Keratinocyte (primary cell): ENCODE results near the gene GOLGA6L7. TPM values are rescaled to one million over a fixed set of nuclear protein-coding genes. Genes with fewer than 3 reads are reported as not detected.

Source experiments
- DNase-seq: peaks from one replicate; pipeline ENCODE4 v3.0.0-alpha.2; 2011; ENCODE audit warnings: low read depth, missing footprints, low spot score
- FAIRE-seq: peaks from 2 replicates; lab custom pipeline; 2011; peaks lifted over from hg19 to GRCh38; lab: Jason Lieb, UNC
- H2AFZ ChIP-seq: 2 replicates; pipeline ENCODE4 v1.6.0; 2012; ENCODE audit warnings: low read length, control low read depth, inconsistent platforms; ENCODE audit not compliant: control insufficient read depth
- H3K27ac ChIP-seq: 2 replicates; pipeline ENCODE4 v1.5.1; 2011; ENCODE audit warnings: low read length; ENCODE audit not compliant: control insufficient read depth, insufficient read depth
- H3K27me3 ChIP-seq: 3 replicates; pipeline ENCODE4 v1.6.0; 2011; ENCODE audit warnings: low read length; ENCODE audit not compliant: control insufficient read depth, insufficient read depth; ENCODE audit errors: extremely low read depth
- H3K36me3 ChIP-seq, 2 experiments: 2 replicates in 1 of 2; 3 replicates in 1 of 2; pipeline ENCODE4 v1.5.1; 2011; ENCODE audit warnings: low read length in 2 of 2, mild to moderate bottlenecking in 1 of 2; ENCODE audit not compliant: control insufficient read depth in 2 of 2, insufficient read depth in 2 of 2; ENCODE audit errors: extremely low read depth in 1 of 2
- H3K4me1 ChIP-seq: 3 replicates; pipeline ENCODE4 v1.5.1; 2011; ENCODE audit warnings: low read length; ENCODE audit not compliant: control insufficient read depth, insufficient read depth; ENCODE audit errors: extremely low read depth
- H3K4me2 ChIP-seq: 3 replicates; pipeline ENCODE4 v1.6.0; 2011; ENCODE audit warnings: low read depth, low read length; ENCODE audit not compliant: control insufficient read depth, insufficient read depth; ENCODE audit errors: extremely low read depth
- H3K4me3 ChIP-seq, 3 experiments: fragments of 200-600 bp in 1 of 3; sonication (generic) in 1 of 3; 2 replicates in 2 of 3; 3 replicates in 1 of 3; pipeline ENCODE4 v1.5.1; 2011 to 2016; ENCODE audit warnings: low read length in 3 of 3, mild to moderate bottlenecking in 3 of 3, control low read depth in 2 of 3, inconsistent platforms in 1 of 3, low read depth in 1 of 3, mixed read lengths in 1 of 3, mixed run types in 1 of 3, moderate library complexity in 1 of 3; ENCODE audit not compliant: control insufficient read depth in 2 of 3, insufficient read depth in 2 of 3; ENCODE audit errors: extremely low read depth in 1 of 3
- H3K79me2 ChIP-seq: 2 replicates; pipeline ENCODE4 v1.6.0; 2012; ENCODE audit warnings: low read length; ENCODE audit not compliant: control insufficient read depth, insufficient read depth
- H3K9ac ChIP-seq: 3 replicates; pipeline ENCODE4 v1.6.0; 2011; ENCODE audit warnings: low read length; ENCODE audit not compliant: control insufficient read depth, insufficient read depth; ENCODE audit errors: extremely low read depth
- H3K9me1 ChIP-seq: 3 replicates; pipeline ENCODE4 v1.6.0; 2011; ENCODE audit warnings: low read length; ENCODE audit not compliant: control insufficient read depth, insufficient read depth; ENCODE audit errors: extremely low read depth
- H3K9me3 ChIP-seq: 2 replicates; pipeline ENCODE4 v1.5.1; 2012; ENCODE audit warnings: low read depth, low read length; ENCODE audit not compliant: control insufficient read depth
- H4K20me1 ChIP-seq: 3 replicates; pipeline ENCODE4 v1.6.0; 2011; ENCODE audit warnings: low read length; ENCODE audit not compliant: control insufficient read depth, insufficient read depth; ENCODE audit errors: extremely low read depth
- EZH2 ChIP-seq: IDR thresholded peaks from one replicate; pipeline ENCODE4 v1.6.1; 2012; ENCODE audit warnings: inconsistent platforms, mild to moderate bottlenecking, low read length, moderate library complexity
- dilution Hi-C: fragments of 300-500 bp; cut with MboI; formaldehyde crosslinking; loops from one replicate; pipeline ENCODE4 v1.7.0; 2020; ENCODE audit warnings: low sequenced_read_pairs; ENCODE audit not compliant: extremely low pct_ligation_motif_present
- polyA plus RNA-seq, 5 experiments: library from polyadenylated mRNA; depleted of rRNA in 3 of 5; stranded (reverse) in 3 of 5; stranded (forward) in 1 of 5; unstranded in 1 of 5; fragments of >200 nt; gene quantifications; 1 replicate in 1 of 5; 2 replicates in 3 of 5; 3 replicates in 1 of 5; pipeline versions ENCODE4 v1.2.1 to v1.2.3, GENCODE V29; 2011 to 2012; ENCODE audit warnings: missing spikeins in 2 of 5, low read depth in 1 of 5, low replicate concordance in 1 of 5
- TF ChIP-seq, protein P1 (sequence below), 3 experiments: IDR thresholded peaks in 1 of 3; conservative IDR thresholded peaks in 1 of 3; optimal IDR thresholded peaks in 1 of 3; 2 replicates in 2 of 3; 3 replicates in 1 of 3; pipeline versions ENCODE3 to v1.5.1; 2011; ENCODE audit warnings: low read length in 3 of 3, mild to moderate bottlenecking in 3 of 3, moderate library complexity in 2 of 3, control low read depth in 1 of 3, inconsistent platforms in 1 of 3; ENCODE audit not compliant: insufficient read depth in 2 of 3; ENCODE audit errors: extremely low read depth in 1 of 3

Gene GOLGA6L7
- polyA plus RNA-seq, 1 donor (not counting 4 experiments of a cell fraction or from before 2014, with no cell fraction given), result not detected

DNA sequence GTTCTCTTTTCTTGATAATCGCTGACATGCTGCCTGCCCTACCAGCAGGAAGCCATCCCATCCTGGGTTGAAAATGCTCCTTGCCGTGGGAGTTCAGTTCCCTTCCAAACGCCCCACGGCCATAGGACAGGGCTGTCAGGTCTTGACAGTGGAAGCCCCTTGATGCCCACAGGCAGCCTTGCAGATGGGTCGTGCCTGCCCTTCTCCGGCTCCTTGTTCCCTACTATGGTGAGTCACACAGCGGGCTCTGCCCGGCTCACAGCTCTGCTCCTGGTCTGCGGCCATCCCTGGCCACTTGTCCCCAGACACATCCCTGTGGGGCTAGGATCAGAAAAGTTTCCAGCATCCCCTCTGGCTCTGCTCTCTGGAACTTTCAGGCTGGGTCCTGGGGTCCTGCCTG, 31.1 kb upstream of the GOLGA6L7 start:
- Histone ChIP-seq H4K20me1 (no peaks in the 10 kb centered on the region), H3K4me3 (no peak overlapping the region), H3K79me2 (no peaks in the 10 kb centered on the region), H2AFZ (no peak overlapping the region), H3K9ac (no peak overlapping the region), H3K9me1 (no peaks in the 10 kb centered on the region), H3K27me3 (no peaks in the 10 kb centered on the region), H3K36me3 (no peaks in the 10 kb centered on the region), H3K9me3 (no peaks in the 10 kb centered on the region), H3K27ac (no peak overlapping the region), H3K4me2 (no peak overlapping the region), H3K4me1 (no peaks in the 10 kb centered on the region)
- FAIRE-seq (no peak), DNase-seq (no peak)
- dilution Hi-C loops, result no loop called here
- TF ChIP-seq, protein P1, sequence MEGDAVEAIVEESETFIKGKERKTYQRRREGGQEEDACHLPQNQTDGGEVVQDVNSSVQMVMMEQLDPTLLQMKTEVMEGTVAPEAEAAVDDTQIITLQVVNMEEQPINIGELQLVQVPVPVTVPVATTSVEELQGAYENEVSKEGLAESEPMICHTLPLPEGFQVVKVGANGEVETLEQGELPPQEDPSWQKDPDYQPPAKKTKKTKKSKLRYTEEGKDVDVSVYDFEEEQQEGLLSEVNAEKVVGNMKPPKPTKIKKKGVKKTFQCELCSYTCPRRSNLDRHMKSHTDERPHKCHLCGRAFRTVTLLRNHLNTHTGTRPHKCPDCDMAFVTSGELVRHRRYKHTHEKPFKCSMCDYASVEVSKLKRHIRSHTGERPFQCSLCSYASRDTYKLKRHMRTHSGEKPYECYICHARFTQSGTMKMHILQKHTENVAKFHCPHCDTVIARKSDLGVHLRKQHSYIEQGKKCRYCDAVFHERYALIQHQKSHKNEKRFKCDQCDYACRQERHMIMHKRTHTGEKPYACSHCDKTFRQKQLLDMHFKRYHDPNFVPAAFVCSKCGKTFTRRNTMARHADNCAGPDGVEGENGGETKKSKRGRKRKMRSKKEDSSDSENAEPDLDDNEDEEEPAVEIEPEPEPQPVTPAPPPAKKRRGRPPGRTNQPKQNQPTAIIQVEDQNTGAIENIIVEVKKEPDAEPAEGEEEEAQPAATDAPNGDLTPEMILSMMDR (optimal IDR thresholded peaks at IDR 0.05 in 1 of 3, IDR thresholded peaks at IDR 0.05 in 1 of 3, conservative IDR thresholded peaks at IDR 0.05 in 1 of 3; ENCODE audit: extremely low read depth in 1 of 3, insufficient read depth in 2 of 3, low read length in 3 of 3), result no peak
- no peak for TF ChIP-seq EZH2

DNA sequence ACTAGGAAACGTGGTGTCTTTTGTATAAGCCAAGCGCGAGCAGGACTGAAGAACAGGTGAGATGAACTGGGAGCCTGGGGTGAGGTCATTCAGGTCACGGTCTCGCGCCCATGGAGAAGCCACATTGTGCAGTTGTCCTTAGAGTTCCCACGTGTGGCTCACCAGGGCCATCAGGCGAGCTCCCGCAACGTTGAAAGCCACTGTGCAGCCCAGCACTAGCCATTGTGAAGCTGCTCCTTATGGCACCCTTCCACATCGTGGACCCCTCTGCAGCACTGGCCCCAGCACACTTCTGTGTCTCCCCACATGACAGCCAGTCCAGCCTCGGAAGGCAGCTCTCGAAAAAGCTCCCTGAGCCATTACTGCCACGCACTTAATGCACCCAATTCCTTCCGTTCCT, 29.8 kb upstream of the GOLGA6L7 start:
- TF ChIP-seq, protein P1 (optimal IDR thresholded peaks at IDR 0.05 in 1 of 3, IDR thresholded peaks at IDR 0.05 in 1 of 3, conservative IDR thresholded peaks at IDR 0.05 in 1 of 3; ENCODE audit: extremely low read depth in 1 of 3, insufficient read depth in 2 of 3, low read length in 3 of 3), result no peak
- no peak for TF ChIP-seq EZH2
- H3K27me3 ChIP-seq, result no peaks in the 10 kb centered on the region
- dilution Hi-C loops, result no loop called here
- H3K27ac ChIP-seq, result no peak overlapping the region
- H3K9me3 ChIP-seq, result no peaks in the 10 kb centered on the region
- FAIRE-seq (no peak), DNase-seq (no peak)
- H2AFZ ChIP-seq, result no peak overlapping the region
- H3K9me1 ChIP-seq, result no peaks in the 10 kb centered on the region
- no peaks in the 10 kb centered on the region for H3K4me1 ChIP-seq
- no peak overlapping the region for H3K4me2 ChIP-seq
- no peaks in the 10 kb centered on the region for H3K79me2 ChIP-seq
- no peak overlapping the region for H3K9ac ChIP-seq
- H3K36me3 ChIP-seq, result no peaks in the 10 kb centered on the region
- H4K20me1 ChIP-seq, result no peaks in the 10 kb centered on the region
- no peak overlapping the region for H3K4me3 ChIP-seq
